Osteoblast (primary cell): Measurements from ENCODE around the gene ZBTB7B. TPM values are rescaled to one million over a fixed set of nuclear protein-coding genes. Genes with fewer than 3 reads are reported as not detected.
"Not testable (repeated sequence)": the region's sequence is repeated elsewhere in the genome, so short reads cannot be mapped to it uniquely, and the experiment has no call there.

ENCODE experiments used
- DNase-seq: peaks from one replicate; pipeline ENCODE4 v3.0.0; 2011; ENCODE audit warnings: low spot score, mixed read lengths; ENCODE audit not compliant: insufficient read length; ENCODE audit errors: missing footprints
- H2AFZ ChIP-seq: 2 replicates; pipeline ENCODE4 v1.6.0; 2011; ENCODE audit warnings: mild to moderate bottlenecking, low read length
- H3K27ac ChIP-seq: 2 replicates; pipeline ENCODE4 v1.5.1; 2011; ENCODE audit warnings: mild to moderate bottlenecking, low read depth, low read length, moderate library complexity
- H3K27me3 ChIP-seq: 2 replicates; pipeline ENCODE4 v1.6.0; 2012; ENCODE audit warnings: mild to moderate bottlenecking, control low read depth, inconsistent platforms, low read length, moderate library complexity; ENCODE audit not compliant: insufficient read depth
- H3K36me3 ChIP-seq: 2 replicates; pipeline ENCODE4 v1.5.1; 2011; ENCODE audit warnings: mild to moderate bottlenecking, low read length, control low read depth, moderate library complexity; ENCODE audit not compliant: insufficient read depth
- H3K4me1 ChIP-seq: 2 replicates; pipeline ENCODE4 v1.5.1; 2011; ENCODE audit warnings: mild to moderate bottlenecking, low read length, control low read depth, moderate library complexity; ENCODE audit not compliant: insufficient read depth
- H3K4me2 ChIP-seq: 2 replicates; pipeline ENCODE4 v1.6.0; 2011; ENCODE audit warnings: mild to moderate bottlenecking, low read length; ENCODE audit not compliant: insufficient read depth
- H3K4me3 ChIP-seq: fragments of 200-600 bp; sonication (generic); 3 replicates; pipeline ENCODE4 v1.5.1; 2012; ENCODE audit warnings: mild to moderate bottlenecking, low read length, inconsistent platforms; ENCODE audit not compliant: insufficient read depth
- H3K79me2 ChIP-seq: 2 replicates; pipeline ENCODE4 v1.6.0; 2012; ENCODE audit warnings: mild to moderate bottlenecking, low read length, control low read depth, inconsistent platforms; ENCODE audit not compliant: insufficient read depth
- H3K9me3 ChIP-seq: 2 replicates; pipeline ENCODE4 v1.5.1; 2011; ENCODE audit warnings: low read depth, low read length, control low read depth
- H4K20me1 ChIP-seq: 2 replicates; pipeline ENCODE4 v1.6.0; 2012; ENCODE audit warnings: mild to moderate bottlenecking, low read length, control low read depth; ENCODE audit not compliant: insufficient read depth
- CTCF ChIP-seq: IDR thresholded peaks from 2 replicates; pipeline ENCODE4 v1.5.1; 2011; ENCODE audit warnings: mild to moderate bottlenecking, low read depth, low read length, moderate library complexity; ENCODE audit errors: extremely low read depth
- total RNA-seq: library from RNA; depleted of rRNA; stranded (reverse); fragments of >200 nt; gene quantifications from 2 replicates; pipeline ENCODE4 v1.2.3, GENCODE V29; 2012

The ZBTB7B gene
- total RNA-seq, 1 donor: 23.5 TPM

- no peaks in the 10 kb centered on the region for H4K20me1 ChIP-seq
- no peaks in the 10 kb centered on the region for H3K9me3 ChIP-seq
- TF ChIP-seq CTCF: no peak
- no peak overlapping the region for H3K4me3 ChIP-seq
- no peak overlapping the region for H3K27ac ChIP-seq
- DNase-seq: no peak
- peaks cover 9% of the 10 kb centered on the region for H3K36me3 ChIP-seq
- no peak overlapping the region for H3K4me2 ChIP-seq
- H3K4me1 ChIP-seq: peaks cover 21% of the 10 kb centered on the region
- peaks cover 41% of the 10 kb centered on the region for H3K79me2 ChIP-seq
- H3K27me3 ChIP-seq: no peaks in the 10 kb centered on the region
- H2AFZ ChIP-seq: no peak overlapping the region
These were observed 24.2 kb upstream of the ZBTB7B start for GRCh38 chr1:154978360-154978759.

- H3K9me3 ChIP-seq: no peaks in the 10 kb centered on the region
- peak overlapping the region; percentile 89 for H3K4me3 ChIP-seq
- DNase-seq: no peak
- peak overlapping the region; percentile 97 for H3K4me2 ChIP-seq
- no peaks in the 10 kb centered on the region for H3K27me3 ChIP-seq
- peaks cover 13% of the 10 kb centered on the region for H3K36me3 ChIP-seq
- H3K4me1 ChIP-seq: peaks cover 16% of the 10 kb centered on the region
- TF ChIP-seq CTCF: no peak
- peak overlapping the region; percentile 27 for H3K27ac ChIP-seq
- no peaks in the 10 kb centered on the region for H4K20me1 ChIP-seq
- peaks cover 44% of the 10 kb centered on the region for H3K79me2 ChIP-seq
- peak overlapping the region; percentile 69 for H2AFZ ChIP-seq
These were observed 20.3 kb upstream of the ZBTB7B start for GRCh38 chr1:154982341-154982740.

GRCh38 chr1:154982897-154983648, 19.5 kb upstream of the ZBTB7B start, which contains the start of gene FLAD1:
Gene FLAD1, plus strand, starts transcription at chr1:154983344. Its CDS starts 351 bp downstream, at chr1:154983695.
- Histone ChIP-seq H4K20me1 (no peaks in the 10 kb centered on the region), H3K4me1 (peaks cover 16% of the 10 kb centered on the region), H3K9me3 (no peaks in the 10 kb centered on the region), H3K4me3 (peak within 1 kb of the TSS; percentile 89), H3K4me2 (peak within 1 kb of the TSS; percentile 97), H3K27ac (peak within 1 kb of the TSS; percentile 72), H3K79me2 (peaks cover 42% of the 10 kb centered on the region), H2AFZ (peak within 1 kb of the TSS; percentile 90), H3K36me3 (peaks cover 16% of the 10 kb centered on the region), H3K27me3 (no peaks in the 10 kb centered on the region)
- peak; percentile 99 for DNase-seq
- no peak for TF ChIP-seq CTCF

- H4K20me1 ChIP-seq: no peaks in the 10 kb centered on the region
- H3K9me3 ChIP-seq: no peaks in the 10 kb centered on the region
- H3K4me2 ChIP-seq: peak overlapping the region; percentile 97
- peak overlapping the region; percentile 90 for H2AFZ ChIP-seq
- peaks cover 43% of the 10 kb centered on the region for H3K79me2 ChIP-seq
- H3K36me3 ChIP-seq: peaks cover 15% of the 10 kb centered on the region
- peak overlapping the region; percentile 72 for H3K27ac ChIP-seq
- H3K27me3 ChIP-seq: no peaks in the 10 kb centered on the region
- H3K4me3 ChIP-seq: peak overlapping the region; percentile 89
- TF ChIP-seq CTCF: no peak
- DNase-seq: peak; percentile 37
- peaks cover 16% of the 10 kb centered on the region for H3K4me1 ChIP-seq
These were observed 18.7 kb upstream of the ZBTB7B start for GRCh38 chr1:154983776-154984466.

- not testable (repeated sequence) for H3K4me3 ChIP-seq, H3K4me2 ChIP-seq, H3K9me3 ChIP-seq, DNase-seq, H4K20me1 ChIP-seq, H3K27ac ChIP-seq, H3K27me3 ChIP-seq, H2AFZ ChIP-seq
- Histone ChIP-seq H3K4me1 (peaks cover 16% of the 10 kb centered on the region), H3K36me3 (peaks cover 32% of the 10 kb centered on the region), H3K79me2 (peaks cover 47% of the 10 kb centered on the region)
These were observed 15.9 kb upstream of the ZBTB7B start for GRCh38 chr1:154986736-154987135.
